HepG2 (cell line): ENCODE measurements around the gene MITF. TPM values are rescaled to one million over a fixed set of nuclear protein-coding genes. Genes with fewer than 3 reads are reported as not detected.

ENCODE experiments used
- ATAC-seq: fragments of 200-7000 bp; cut with Tn5 transposase; 3 replicates; pipeline ENCODE4 v1.9.1; 2020; ENCODE audit warnings: mild to moderate bottlenecking, moderate library complexity
- BruUV-seq: library from RNA; stranded (reverse); fragments of 400-500 nt; replicated peaks from 2 replicates; lab custom pipeline; 2021; lab: Mats Ljungman, UMichigan
- CTCF ChIA-PET: fragments of 300-600 bp; formaldehyde crosslinking; extraction: SDS; loops from one replicate; lab custom pipeline; 2021; ENCODE audit warnings: low total read pairs, inconsistent platforms, low intra/inter-chr PET ratio; lab: Yijun Ruan, JAX
- POLR2A ChIA-PET: fragments of 350-600 bp; sonication (Branson Sonifier 250); formaldehyde crosslinking; loops from one replicate; lab custom pipeline; 2020; ENCODE audit warnings: antibody characterized with exemption, inconsistent platforms; lab: Yijun Ruan, JAX
- DNase-seq: peaks from one replicate; pipeline ENCODE4 v3.0.0-alpha.2; 2015; ENCODE audit warnings: low spot score
- FAIRE-seq: peaks from 3 replicates; lab custom pipeline; 2011; peaks lifted over from hg19 to GRCh38; lab: Jason Lieb, UNC
- H2AFZ ChIP-seq: one replicate; pipeline ENCODE4 v1.6.1; 2011; ENCODE audit warnings: low read length, inconsistent platforms
- H3K27ac ChIP-seq: fragments of 300-600 bp; 3 replicates; pipeline ENCODE4 v1.8.0; 2011; ENCODE audit warnings: mixed run types, mild to moderate bottlenecking, mixed read lengths, low read length, inconsistent platforms; ENCODE audit not compliant: insufficient read depth; ENCODE audit errors: extremely low read length
- H3K27me3 ChIP-seq, 2 experiments: fragments of 200-600 bp in 1 of 2; 2 replicates in 1 of 2; 3 replicates in 1 of 2; pipeline versions ENCODE4 v1.6.0 to v1.8.0; 2011; ENCODE audit warnings: low read length in 2 of 2, mild to moderate bottlenecking in 2 of 2, moderate library complexity in 2 of 2, inconsistent platforms in 1 of 2; ENCODE audit not compliant: insufficient read depth in 2 of 2, control insufficient read depth in 1 of 2
- H3K36me3 ChIP-seq, 2 experiments: fragments of 200-600 bp in 1 of 2; replicated peaks in 1 of 2; 2 replicates in 1 of 2; 3 replicates in 1 of 2; pipeline versions ENCODE4 v1.5.1 to v1.8.0; 2011; ENCODE audit warnings: low read length in 2 of 2, inconsistent platforms in 1 of 2; ENCODE audit not compliant: insufficient read depth in 2 of 2, control insufficient read depth in 1 of 2
- H3K4me1 ChIP-seq: 2 replicates; pipeline ENCODE4 v1.5.1; 2012; ENCODE audit warnings: low read length, inconsistent platforms; ENCODE audit not compliant: insufficient read depth
- H3K4me2 ChIP-seq: 2 replicates; pipeline ENCODE4 v1.6.0; 2011; ENCODE audit warnings: low read depth, low read length, inconsistent platforms
- H3K4me3 ChIP-seq, 3 experiments: fragments of 200-600 bp in 1 of 3; sonication (generic), shearing (Covaris generic) in 1 of 3; replicated peaks in 1 of 3; 2 replicates each; pipeline ENCODE4 v1.5.1; 2011 to 2016; ENCODE audit warnings: low read length in 3 of 3, inconsistent platforms in 2 of 3, low read depth in 2 of 3, mild to moderate bottlenecking in 2 of 3, control low read depth in 1 of 3, mixed read lengths in 1 of 3; ENCODE audit not compliant: insufficient read depth in 1 of 3
- H3K79me2 ChIP-seq: one replicate; pipeline ENCODE4 v1.6.1; 2011; ENCODE audit warnings: low read length, inconsistent platforms; ENCODE audit not compliant: insufficient read depth
- H3K9ac ChIP-seq: 2 replicates; pipeline ENCODE4 v1.6.0; 2011; ENCODE audit warnings: mild to moderate bottlenecking, low read depth, low read length, inconsistent platforms; ENCODE audit not compliant: insufficient read depth
- H3K9me3 ChIP-seq: 2 replicates; pipeline ENCODE4 v1.5.1; 2012; ENCODE audit warnings: mild to moderate bottlenecking, low read length
- H4K20me1 ChIP-seq: 2 replicates; pipeline ENCODE4 v1.6.0; 2011; ENCODE audit warnings: inconsistent platforms, mild to moderate bottlenecking, low read length, moderate library complexity; ENCODE audit not compliant: insufficient read depth
- HNRNPH1 ChIP-seq: fragments of 200-400 bp; formaldehyde crosslinking; optimal IDR thresholded peaks from 2 replicates; pipeline ENCODE3; 2017; ENCODE audit warnings: mild to moderate bottlenecking, low read depth, low read length
- SMAD1 ChIP-seq: sonication (generic); formaldehyde crosslinking; IDR thresholded peaks from 2 replicates; pipeline ENCODE4 v1.4.0; 2020; ENCODE audit warnings: missing genetic modification reagents, low read depth, mild to moderate bottlenecking, borderline replicate concordance
- ZBTB34 ChIP-seq: sonication (generic); formaldehyde crosslinking; IDR thresholded peaks from 2 replicates; pipeline ENCODE4 v1.8.0; 2022; ENCODE audit warnings: mild to moderate bottlenecking, missing genetic modification reagents
- ZBTB7A ChIP-seq: sonication (generic); formaldehyde crosslinking; IDR thresholded peaks from 2 replicates; pipeline ENCODE4 v1.8.0; 2022; ENCODE audit warnings: mild to moderate bottlenecking, missing genetic modification reagents
- ZNF180 ChIP-seq: sonication (generic); formaldehyde crosslinking; IDR thresholded peaks from 2 replicates; pipeline ENCODE4 v1.4.0; 2020; ENCODE audit warnings: low read depth, missing genetic modification reagents, borderline replicate concordance
- ZNF225 ChIP-seq: sonication (generic); formaldehyde crosslinking; IDR thresholded peaks from 2 replicates; pipeline ENCODE4 v1.4.0; 2020; ENCODE audit warnings: mild to moderate bottlenecking, missing genetic modification reagents
- ZNF329 ChIP-seq: sonication (generic); formaldehyde crosslinking; IDR thresholded peaks from 2 replicates; pipeline ENCODE4 v1.9.0; 2021; ENCODE audit warnings: low read depth, mild to moderate bottlenecking, missing genetic modification reagents
- ZNF674 ChIP-seq: sonication (generic); formaldehyde crosslinking; IDR thresholded peaks from 2 replicates; pipeline ENCODE4 v1.5.0; 2020; ENCODE audit warnings: low read depth, mild to moderate bottlenecking, missing genetic modification reagents
- ZNF788 ChIP-seq: sonication (generic); formaldehyde crosslinking; IDR thresholded peaks from 2 replicates; pipeline ENCODE4 v1.5.0; 2020; ENCODE audit warnings: mild to moderate bottlenecking, missing genetic modification reagents, borderline replicate concordance
- WGBS: methylation state at CpG from one replicate; pipeline ENCODE4 v1.1.6; 2017; ENCODE audit warnings: low lambda C conversion rate; 5-methylcytosine and 5-hydroxymethylcytosine counted together
- in situ Hi-C: cut with HindIII; loops from 2 replicates; pipeline ENCODE4 v1.10.0; 2017; ENCODE audit warnings: low pct_unique_long_range_greater_than_20kb; ENCODE audit not compliant: extremely low pct_ligation_motif_present
- intact Hi-C: fragments of 100-400 bp; cut with micrococcal nuclease; formaldehyde crosslinking; loops from one replicate; pipeline ENCODE4 v1.10.0; 2022; ENCODE audit not compliant: unreplicated experiment
- polyA plus RNA-seq, 8 experiments: library from polyadenylated mRNA; depleted of rRNA in 3 of 8; stranded (reverse) in 7 of 8; unstranded in 1 of 8; fragments of >200 nt; fragmentation: Illumina TruSeq in 4 of 8; extraction: Trizol in 4 of 8; gene quantifications; 2 replicates each; pipeline versions ENCODE4 v1.2.1 to v1.2.3, GENCODE V29; 2011 to 2016; ENCODE audit warnings: low read depth in 4 of 8, missing spikeins in 1 of 8, mixed read lengths in 1 of 8; ENCODE audit not compliant: insufficient read depth in 1 of 8
- total RNA-seq, 5 experiments: library from RNA; depleted of rRNA; stranded (reverse); fragments of >200 nt; fragmentation: Illumina TruSeq; extraction: Trizol; gene quantifications; 2 replicates each; pipeline ENCODE4 v1.2.3, GENCODE V29; 2016; ENCODE audit warnings: low read depth in 1 of 5
- TF ChIP-seq, protein P1 (sequence below): sonication (generic); formaldehyde crosslinking; IDR thresholded peaks from one replicate; pipeline ENCODE4 v1.5.1; 2020; ENCODE audit warnings: mild to moderate bottlenecking, missing genetic modification reagents; ENCODE audit errors: not compliant biosample characterization

Gene MITF
- total and polyA plus RNA-seq, 2 of the 13 experiments (the other 11 are each of a cell fraction or from before 2014, with no cell fraction given) = 0.12 to 0.38 TPM

- TF ChIP-seq ZBTB34 (CRISPR knock-in tag) (no peak), ZNF674 (CRISPR knock-in tag) (no peak), ZNF329 (no peak), ZNF180 (CRISPR knock-in tag) (no peak)
Measured at GRCh38 chr3:69766638-69767037, 27.4 kb downstream of the MITF start (continued).

- no peaks in the 10 kb centered on the region for H3K4me1 ChIP-seq
- no peak overlapping the region for H3K27ac ChIP-seq
- intact Hi-C loops = no loop called here
- no peak for FAIRE-seq
- TF ChIP-seq HNRNPH1 = no peak
- no peak for TF ChIP-seq ZNF180 (CRISPR knock-in tag)
- TF ChIP-seq SMAD1 (CRISPR knock-in tag) = no peak
- TF ChIP-seq ZBTB7A (CRISPR knock-in tag) = no peak
- TF ChIP-seq, protein P1, sequence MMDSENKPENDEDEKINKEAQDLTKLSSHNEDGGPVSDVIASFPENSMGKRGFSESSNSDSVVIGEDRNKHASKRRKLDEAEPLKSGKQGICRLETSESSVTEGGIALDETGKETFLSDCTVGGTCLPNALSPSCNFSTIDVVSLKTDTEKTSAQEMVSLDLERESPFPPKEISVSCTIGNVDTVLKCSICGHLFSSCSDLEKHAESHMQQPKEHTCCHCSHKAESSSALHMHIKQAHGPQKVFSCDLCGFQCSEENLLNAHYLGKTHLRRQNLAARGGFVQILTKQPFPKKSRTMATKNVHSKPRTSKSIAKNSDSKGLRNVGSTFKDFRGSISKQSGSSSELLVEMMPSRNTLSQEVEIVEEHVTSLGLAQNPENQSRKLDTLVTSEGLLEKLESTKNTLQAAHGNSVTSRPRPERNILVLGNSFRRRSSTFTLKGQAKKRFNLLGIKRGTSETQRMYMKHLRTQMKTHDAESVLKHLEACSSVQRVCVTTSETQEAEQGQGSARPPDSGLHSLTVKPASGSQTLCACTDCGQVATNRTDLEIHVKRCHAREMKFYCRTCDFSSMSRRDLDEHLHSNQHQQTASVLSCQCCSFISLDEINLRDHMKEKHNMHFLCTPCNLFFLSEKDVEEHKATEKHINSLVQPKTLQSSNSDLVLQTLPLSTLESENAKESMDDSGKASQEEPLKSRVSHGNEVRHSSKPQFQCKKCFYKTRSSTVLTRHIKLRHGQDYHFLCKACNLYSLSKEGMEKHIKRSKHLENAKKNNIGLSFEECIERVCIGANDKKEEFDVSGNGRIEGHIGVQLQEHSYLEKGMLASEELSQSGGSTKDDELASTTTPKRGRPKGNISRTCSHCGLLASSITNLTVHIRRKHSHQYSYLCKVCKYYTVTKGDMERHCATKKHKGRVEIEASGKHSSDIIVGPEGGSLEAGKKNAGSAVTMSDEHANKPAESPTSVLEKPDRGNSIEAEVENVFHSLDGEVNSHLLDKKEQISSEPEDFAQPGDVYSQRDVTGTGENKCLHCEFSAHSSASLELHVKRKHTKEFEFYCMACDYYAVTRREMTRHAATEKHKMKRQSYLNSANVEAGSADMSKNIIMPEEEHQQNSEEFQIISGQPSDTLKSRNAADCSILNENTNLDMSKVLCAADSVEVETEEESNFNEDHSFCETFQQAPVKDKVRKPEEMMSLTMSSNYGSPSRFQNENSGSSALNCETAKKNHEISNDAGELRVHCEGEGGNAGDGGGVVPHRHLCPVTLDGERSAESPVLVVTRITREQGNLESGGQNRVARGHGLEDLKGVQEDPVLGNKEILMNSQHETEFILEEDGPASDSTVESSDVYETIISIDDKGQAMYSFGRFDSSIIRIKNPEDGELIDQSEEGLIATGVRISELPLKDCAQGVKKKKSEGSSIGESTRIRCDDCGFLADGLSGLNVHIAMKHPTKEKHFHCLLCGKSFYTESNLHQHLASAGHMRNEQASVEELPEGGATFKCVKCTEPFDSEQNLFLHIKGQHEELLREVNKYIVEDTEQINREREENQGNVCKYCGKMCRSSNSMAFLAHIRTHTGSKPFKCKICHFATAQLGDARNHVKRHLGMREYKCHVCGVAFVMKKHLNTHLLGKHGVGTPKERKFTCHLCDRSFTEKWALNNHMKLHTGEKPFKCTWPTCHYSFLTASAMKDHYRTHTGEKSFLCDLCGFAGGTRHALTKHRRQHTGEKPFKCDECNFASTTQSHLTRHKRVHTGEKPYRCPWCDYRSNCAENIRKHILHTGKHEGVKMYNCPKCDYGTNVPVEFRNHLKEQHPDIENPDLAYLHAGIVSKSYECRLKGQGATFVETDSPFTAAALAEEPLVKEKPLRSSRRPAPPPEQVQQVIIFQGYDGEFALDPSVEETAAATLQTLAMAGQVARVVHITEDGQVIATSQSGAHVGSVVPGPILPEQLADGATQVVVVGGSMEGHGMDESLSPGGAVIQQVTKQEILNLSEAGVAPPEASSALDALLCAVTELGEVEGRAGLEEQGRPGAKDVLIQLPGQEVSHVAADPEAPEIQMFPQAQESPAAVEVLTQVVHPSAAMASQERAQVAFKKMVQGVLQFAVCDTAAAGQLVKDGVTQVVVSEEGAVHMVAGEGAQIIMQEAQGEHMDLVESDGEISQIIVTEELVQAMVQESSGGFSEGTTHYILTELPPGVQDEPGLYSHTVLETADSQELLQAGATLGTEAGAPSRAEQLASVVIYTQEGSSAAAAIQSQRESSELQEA (CRISPR knock-in tag) = no peak
- TF ChIP-seq ZNF788 (CRISPR knock-in tag) = no peak
- TF ChIP-seq ZNF225 = no peak
- TF ChIP-seq, all 625 proteins: peak for 0
- H3K36me3 ChIP-seq = no peaks in the 10 kb centered on the region
- no peak overlapping the region for H2AFZ ChIP-seq
- DNase-seq (no peak), ATAC-seq (no peak)
- no peaks in the 10 kb centered on the region; a peak in 1 of 5 replicates for H3K27me3 ChIP-seq
- no peaks in the 10 kb centered on the region for H3K9me3 ChIP-seq
- no TSS peak for BruUV-seq
- no peak overlapping the region for H3K9ac ChIP-seq
- in situ Hi-C loops = no loop called here
- no peaks in the 10 kb centered on the region for H3K79me2 ChIP-seq
- CTCF ChIA-PET = no interaction called here
- POLR2A ChIA-PET = no interaction called here
- WGBS = 29% methylated on average over 5 of the region's 5 CpGs
- H4K20me1 ChIP-seq = no peaks in the 10 kb centered on the region
- H3K4me3 ChIP-seq = no peak overlapping the region
- H3K4me2 ChIP-seq = no peak overlapping the region
Measured at GRCh38 chr3:69767571-69767970, 28.3 kb downstream of the MITF start.
